Measurements from ENCODE around the gene ALDH1L2.

ALDH1L2 gene

GRCh38 chr12:105107494-105108371 is 23.5 kb upstream of the ALDH1L2 start, which contains the start of gene WASHC4 (continued):
- peak; percentile 45; the same call in 1 of the 2 replicates for TF ChIP-seq ZSCAN4 (tag by site-specific recombination; IDR thresholded peaks at IDR 0.05)
- no peak for TF ChIP-seq ZNF624 (tag by site-specific recombination; IDR thresholded peaks at IDR 0.05)
- TF ChIP-seq PRDM4 (tag by site-specific recombination; IDR thresholded peaks at IDR 0.05) = no peak
- TF ChIP-seq ZFP41 (tag by site-specific recombination; IDR thresholded peaks at IDR 0.05; ENCODE audit: borderline replicate concordance) = no peak
- no peak for TF ChIP-seq ZNF433 (tag by site-specific recombination; IDR thresholded peaks at IDR 0.05; ENCODE audit: low read depth)
- TF ChIP-seq PRDM2 (tag by site-specific recombination; IDR thresholded peaks at IDR 0.05; ENCODE audit: borderline replicate concordance) = no peak; the same call in 1 of the 2 replicates
- TF ChIP-seq GLIS2 (tag by site-specific recombination; IDR thresholded peaks at IDR 0.05) = peak; percentile 96
- TF ChIP-seq ZNF324 (tag by site-specific recombination; IDR thresholded peaks at IDR 0.05) = peak; percentile 64
- peak; percentile 71; the same call in 1 of the 2 replicates for TF ChIP-seq ZNF792 (tag by site-specific recombination; IDR thresholded peaks at IDR 0.05)
- TF ChIP-seq ZSCAN30 (tag by site-specific recombination; IDR thresholded peaks at IDR 0.05) = no peak
- no peak for TF ChIP-seq ZNF530 (tag by site-specific recombination; IDR thresholded peaks at IDR 0.05; ENCODE audit: low read depth)
- no peak for TF ChIP-seq ZBTB49 (tag by site-specific recombination; IDR thresholded peaks at IDR 0.05; ENCODE audit: low read depth)
- peak; percentile 52 for TF ChIP-seq ZNF561 (tag by site-specific recombination; IDR thresholded peaks at IDR 0.05; ENCODE audit: borderline replicate concordance)
- no peak for TF ChIP-seq ZSCAN18 (tag by site-specific recombination; IDR thresholded peaks at IDR 0.05)
- no peak for TF ChIP-seq ZNF112 (tag by site-specific recombination; IDR thresholded peaks at IDR 0.05)
- TF ChIP-seq TSHZ1 (tag by site-specific recombination; IDR thresholded peaks at IDR 0.05; ENCODE audit: borderline replicate concordance) = no peak; the same call in 1 of the 2 replicates
- peak; percentile 49; the same call in 1 of the 2 replicates for TF ChIP-seq ZNF394 (tag by site-specific recombination; IDR thresholded peaks at IDR 0.05; ENCODE audit: borderline replicate concordance)
- TF ChIP-seq ZNF416 (tag by site-specific recombination; IDR thresholded peaks at IDR 0.05) = no peak
- 0 out of 2 replicates have a peak, but pooled peaks have one; percentile 66 for TF ChIP-seq HOXC10 (CRISPR knock-in tag; IDR thresholded peaks at IDR 0.05)
- peak; percentile 79; the same call in 1 of the 2 replicates for TF ChIP-seq ZEB2 (tag by site-specific recombination; IDR thresholded peaks at IDR 0.05)
- TF ChIP-seq ZNF677 (tag by site-specific recombination; IDR thresholded peaks at IDR 0.05) = no peak

All from HEK293 (cell line).